OCI-LY3 (cell line): Measurements from ENCODE around the gene SIK3.

ENCODE experiments used
- EZH2phosphoT487 ChIP-seq: fragments of 200-600 bp; shearing (Covaris generic); IDR thresholded peaks from 2 replicates; pipeline ENCODE4 v1.6.1; 2018; ENCODE audit warnings: antibody characterized with exemption, mixed run types, low read depth
- TF ChIP-seq, protein P1 (sequence below): fragments of 200-600, 300-600 bp; sonication (generic); IDR thresholded peaks from 2 replicates; pipeline ENCODE4 v1.5.1; 2014; ENCODE audit warnings: antibody characterized with exemption, low read length, low read depth

DNA sequence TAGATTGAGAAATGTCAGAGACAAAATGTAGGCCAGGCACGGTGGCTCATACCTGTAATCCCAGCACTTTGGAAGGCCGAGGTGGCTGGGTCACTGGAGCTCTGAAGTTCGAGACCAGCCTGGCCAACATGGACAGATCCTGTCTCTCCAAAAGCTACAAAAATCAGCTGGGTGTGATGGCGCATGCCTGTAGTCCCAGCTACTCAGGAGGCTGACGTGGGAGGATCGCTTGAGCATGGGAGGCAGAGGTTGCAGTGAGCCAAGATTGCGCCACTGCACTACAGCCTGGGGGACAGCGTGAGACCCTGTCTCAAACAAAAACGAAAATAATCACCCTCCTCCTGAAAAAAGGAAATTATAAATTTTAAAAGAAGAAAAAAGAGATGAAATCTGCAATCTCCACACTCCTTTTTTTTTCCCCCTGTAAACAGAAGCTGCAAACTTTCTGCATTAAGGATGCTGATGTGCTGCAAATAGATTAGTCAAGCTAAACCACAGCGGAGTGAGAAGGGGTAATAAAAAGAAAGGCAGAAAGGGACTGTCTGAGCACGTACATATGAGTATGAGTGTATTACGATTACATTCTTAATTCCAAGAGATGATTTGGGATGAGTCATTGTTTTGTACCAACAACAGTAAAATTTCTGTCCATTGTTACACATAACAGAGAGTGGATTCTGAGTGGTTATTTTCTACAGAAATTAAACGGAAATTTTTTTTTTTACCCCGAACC is 87.3 kb downstream of the SIK3 start:
- TF ChIP-seq, protein P1, sequence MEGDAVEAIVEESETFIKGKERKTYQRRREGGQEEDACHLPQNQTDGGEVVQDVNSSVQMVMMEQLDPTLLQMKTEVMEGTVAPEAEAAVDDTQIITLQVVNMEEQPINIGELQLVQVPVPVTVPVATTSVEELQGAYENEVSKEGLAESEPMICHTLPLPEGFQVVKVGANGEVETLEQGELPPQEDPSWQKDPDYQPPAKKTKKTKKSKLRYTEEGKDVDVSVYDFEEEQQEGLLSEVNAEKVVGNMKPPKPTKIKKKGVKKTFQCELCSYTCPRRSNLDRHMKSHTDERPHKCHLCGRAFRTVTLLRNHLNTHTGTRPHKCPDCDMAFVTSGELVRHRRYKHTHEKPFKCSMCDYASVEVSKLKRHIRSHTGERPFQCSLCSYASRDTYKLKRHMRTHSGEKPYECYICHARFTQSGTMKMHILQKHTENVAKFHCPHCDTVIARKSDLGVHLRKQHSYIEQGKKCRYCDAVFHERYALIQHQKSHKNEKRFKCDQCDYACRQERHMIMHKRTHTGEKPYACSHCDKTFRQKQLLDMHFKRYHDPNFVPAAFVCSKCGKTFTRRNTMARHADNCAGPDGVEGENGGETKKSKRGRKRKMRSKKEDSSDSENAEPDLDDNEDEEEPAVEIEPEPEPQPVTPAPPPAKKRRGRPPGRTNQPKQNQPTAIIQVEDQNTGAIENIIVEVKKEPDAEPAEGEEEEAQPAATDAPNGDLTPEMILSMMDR: no peak
- TF ChIP-seq EZH2phosphoT487: no peak
